ENCODE data around the gene TCERG1L.

- no peak for TF ChIP-seq EGR1 (conservative IDR thresholded peaks at IDR 0.05)
- no peak for TF ChIP-seq CTCF (IDR thresholded peaks at IDR 0.05 in 2 of 3, conservative IDR thresholded peaks at IDR 0.05 in 1 of 3; ENCODE audit: insufficient read depth in 2 of 3, low read depth in 1 of 3, low read length in 3 of 3)
Measured at GRCh38 chr10:131277278-131277677, 34.2 kb downstream of the TCERG1L start.
